HFFc6 (cell line): ENCODE data around the gene GOLIM4. TPM values are rescaled to one million over a fixed set of nuclear protein-coding genes. Genes with fewer than 3 reads are reported as not detected.

ENCODE experiments used
- DNase-seq: peaks from one replicate; pipeline ENCODE4 v3.0.0-alpha.2; 2018
- H3K27ac Mint-ChIP-seq: 2 replicates; pipeline ENCODE4 v1.8.0; 2020; ENCODE audit warnings: mild to moderate bottlenecking, mixed read lengths
- H3K27me3 Mint-ChIP-seq: 2 replicates; pipeline ENCODE4 v1.8.0; 2021; ENCODE audit warnings: mild to moderate bottlenecking, moderate library complexity, mixed read lengths; ENCODE audit not compliant: insufficient read depth
- H3K36me3 Mint-ChIP-seq: 2 replicates; pipeline ENCODE4 v1.8.0; 2021; ENCODE audit warnings: low read depth, mixed read lengths
- H3K4me1 Mint-ChIP-seq: 2 replicates; pipeline ENCODE4 v1.8.0; 2020; ENCODE audit warnings: low read depth, mixed read lengths
- H3K4me3 Mint-ChIP-seq: 2 replicates; pipeline ENCODE4 v1.8.0; 2020; ENCODE audit warnings: mild to moderate bottlenecking, moderate library complexity, mixed read lengths
- H3K9me3 Mint-ChIP-seq: 2 replicates; pipeline ENCODE4 v1.8.0; 2020; ENCODE audit warnings: mild to moderate bottlenecking, mixed read lengths
- total RNA-seq, 6 experiments: library from RNA; stranded (reverse); fragmentation: NEBNext Ultra II Directional; extraction: Animal tissue kit (Norgen Biotek cat#: 25700); gene quantifications; 2 replicates in 1 of 6; 3 replicates in 5 of 6; pipeline ENCODE4 v1.2.3, GENCODE V29; 2021
- TF ChIP-seq, protein P1 (sequence below): fragments of 200-600 bp; sonication (generic); IDR thresholded peaks from 2 replicates; pipeline ENCODE4 v1.5.0; 2021; ENCODE audit warnings: antibody characterized with exemption, mild to moderate bottlenecking

Gene GOLIM4
- total RNA-seq, 6 experiments from 2014 or later = 99.8 to 141 (median 130) TPM

DNA sequence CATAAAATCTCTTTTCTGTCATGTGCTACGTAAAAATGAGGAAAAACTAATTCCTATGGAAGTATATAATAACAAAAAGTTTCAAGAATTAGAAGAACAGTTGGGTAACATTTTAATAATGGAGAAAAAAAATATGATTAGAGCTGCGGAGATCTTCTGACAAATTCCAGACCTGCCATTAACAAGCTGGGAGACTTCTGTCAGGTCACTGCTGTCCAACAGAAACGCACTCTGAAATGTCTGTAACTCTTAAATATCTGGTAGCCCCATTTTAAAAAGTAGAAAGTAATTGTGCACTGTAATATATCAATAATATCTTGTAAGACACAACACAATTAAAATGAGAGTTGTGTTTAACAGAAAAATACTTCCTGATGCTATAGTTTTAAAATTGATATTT, 15.7 kb downstream of the GOLIM4 start:
- peak overlapping the region; percentile 93 for H3K27ac Mint-ChIP-seq
- TF ChIP-seq, protein P1, sequence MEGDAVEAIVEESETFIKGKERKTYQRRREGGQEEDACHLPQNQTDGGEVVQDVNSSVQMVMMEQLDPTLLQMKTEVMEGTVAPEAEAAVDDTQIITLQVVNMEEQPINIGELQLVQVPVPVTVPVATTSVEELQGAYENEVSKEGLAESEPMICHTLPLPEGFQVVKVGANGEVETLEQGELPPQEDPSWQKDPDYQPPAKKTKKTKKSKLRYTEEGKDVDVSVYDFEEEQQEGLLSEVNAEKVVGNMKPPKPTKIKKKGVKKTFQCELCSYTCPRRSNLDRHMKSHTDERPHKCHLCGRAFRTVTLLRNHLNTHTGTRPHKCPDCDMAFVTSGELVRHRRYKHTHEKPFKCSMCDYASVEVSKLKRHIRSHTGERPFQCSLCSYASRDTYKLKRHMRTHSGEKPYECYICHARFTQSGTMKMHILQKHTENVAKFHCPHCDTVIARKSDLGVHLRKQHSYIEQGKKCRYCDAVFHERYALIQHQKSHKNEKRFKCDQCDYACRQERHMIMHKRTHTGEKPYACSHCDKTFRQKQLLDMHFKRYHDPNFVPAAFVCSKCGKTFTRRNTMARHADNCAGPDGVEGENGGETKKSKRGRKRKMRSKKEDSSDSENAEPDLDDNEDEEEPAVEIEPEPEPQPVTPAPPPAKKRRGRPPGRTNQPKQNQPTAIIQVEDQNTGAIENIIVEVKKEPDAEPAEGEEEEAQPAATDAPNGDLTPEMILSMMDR = no peak

DNA sequence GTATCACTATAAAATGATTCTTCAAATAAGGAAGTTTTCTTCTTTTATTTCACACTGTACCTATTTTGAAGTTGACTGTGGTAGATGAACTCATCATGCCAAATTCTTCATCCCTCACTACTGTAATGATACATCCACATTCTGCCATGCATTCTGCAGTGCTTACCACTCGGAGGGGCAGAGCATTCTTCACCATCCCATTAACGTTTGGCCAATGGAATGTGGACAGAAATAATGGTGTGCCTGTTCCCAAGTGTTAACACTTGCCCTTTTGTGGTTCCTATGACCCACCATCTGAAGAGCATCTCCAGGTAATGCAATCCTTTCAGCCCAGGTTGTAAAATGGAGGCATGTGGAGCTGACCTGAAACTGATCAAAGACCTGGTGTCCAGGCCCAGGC, 18.6 kb downstream of the GOLIM4 start:
- peak overlapping the region; percentile 79 for H3K27ac Mint-ChIP-seq
- no peaks in the 10 kb centered on the region for H3K27me3 Mint-ChIP-seq
- TF ChIP-seq, protein P1 = no peak
- H3K9me3 Mint-ChIP-seq = no peaks in the 10 kb centered on the region
- peak overlapping the region; percentile 30 for H3K4me3 Mint-ChIP-seq
- 0 out of 2 replicates have a peak, but pooled peaks cover 17% of the 10 kb centered on the region for H3K36me3 Mint-ChIP-seq
- DNase-seq = peak; percentile 63
- H3K4me1 Mint-ChIP-seq = peaks cover 89% of the 10 kb centered on the region

More for the DNA sequence above, 15.7 kb downstream of the GOLIM4 start:
- Mint-ChIP-seq H3K4me1 (peaks cover 87% of the 10 kb centered on the region), H3K9me3 (no peaks in the 10 kb centered on the region), H3K36me3 (peaks cover 19% of the 10 kb centered on the region), H3K27me3 (no peaks in the 10 kb centered on the region), H3K4me3 (no peak overlapping the region)
- no peak for DNase-seq

DNA sequence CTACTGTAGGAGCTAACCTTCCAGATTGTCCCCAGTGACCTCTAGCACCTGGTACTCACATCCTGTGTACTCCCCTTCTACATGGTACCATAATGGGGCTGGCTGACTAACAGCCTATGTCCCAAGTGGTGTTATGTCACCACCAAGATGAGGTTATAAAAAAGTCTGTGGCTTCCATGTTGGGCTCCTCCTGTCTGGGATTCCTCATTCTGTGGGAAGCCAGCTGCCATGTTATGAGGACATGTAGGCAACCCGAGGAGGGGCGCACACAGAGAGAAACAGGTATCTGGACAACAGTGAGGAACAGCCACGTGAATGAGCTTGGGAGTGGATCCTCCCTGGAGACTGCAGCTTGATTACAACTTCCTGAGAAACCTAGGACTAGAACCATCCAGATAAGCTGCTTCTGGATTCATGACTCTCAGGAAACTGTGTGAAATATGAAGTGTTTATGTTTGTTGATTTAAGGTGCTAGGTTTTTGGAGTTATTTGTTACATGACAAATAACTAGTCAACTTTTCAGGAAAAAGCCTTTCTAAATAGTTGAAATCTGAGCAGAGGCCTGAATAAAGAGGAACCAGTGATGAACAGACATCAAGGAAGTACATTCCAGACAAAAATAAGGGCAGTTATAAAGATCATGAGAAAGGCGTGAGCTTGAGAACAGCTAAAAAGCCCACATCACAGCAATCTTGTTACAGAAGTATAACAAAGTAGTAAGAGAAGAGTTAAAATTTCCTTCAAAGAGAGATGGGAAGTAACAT, 21.7 kb downstream of the GOLIM4 start:
- H3K4me3 Mint-ChIP-seq = no peak overlapping the region
- no peaks in the 10 kb centered on the region for H3K9me3 Mint-ChIP-seq
- TF ChIP-seq, protein P1 = no peak
- DNase-seq = no peak
- peak overlapping the region; percentile 95 for H3K27ac Mint-ChIP-seq
- H3K27me3 Mint-ChIP-seq = no peaks in the 10 kb centered on the region
- H3K36me3 Mint-ChIP-seq = peaks cover 17% of the 10 kb centered on the region; the same call in 1 of the 2 replicates
- H3K4me1 Mint-ChIP-seq = peaks cover 80% of the 10 kb centered on the region

DNA sequence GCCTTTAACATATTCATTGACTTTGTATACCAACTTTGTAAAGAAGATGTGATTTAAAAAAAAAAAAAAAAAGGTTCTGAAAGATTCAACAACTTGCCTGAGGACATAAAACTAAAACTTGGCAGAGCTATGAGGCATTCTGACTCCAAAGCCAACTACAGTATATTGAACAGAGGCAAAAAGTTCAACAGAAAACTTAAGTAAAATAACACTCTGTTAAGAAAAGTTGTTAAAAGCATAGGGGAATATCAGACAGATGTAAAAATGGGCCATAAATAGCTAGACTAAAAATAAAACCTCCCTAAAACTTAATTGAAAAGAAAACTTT, 23.4 kb downstream of the GOLIM4 start:
- peaks cover 17% of the 10 kb centered on the region; the same call in 1 of the 2 replicates for H3K36me3 Mint-ChIP-seq
- H3K4me3 Mint-ChIP-seq = peak overlapping the region; percentile 83
- peak; percentile 39 for DNase-seq
- peak overlapping the region; percentile 95 for H3K27ac Mint-ChIP-seq
- TF ChIP-seq, protein P1 = no peak
- H3K4me1 Mint-ChIP-seq = peaks cover 71% of the 10 kb centered on the region
- no peaks in the 10 kb centered on the region for H3K27me3 Mint-ChIP-seq
- H3K9me3 Mint-ChIP-seq = no peaks in the 10 kb centered on the region

DNA sequence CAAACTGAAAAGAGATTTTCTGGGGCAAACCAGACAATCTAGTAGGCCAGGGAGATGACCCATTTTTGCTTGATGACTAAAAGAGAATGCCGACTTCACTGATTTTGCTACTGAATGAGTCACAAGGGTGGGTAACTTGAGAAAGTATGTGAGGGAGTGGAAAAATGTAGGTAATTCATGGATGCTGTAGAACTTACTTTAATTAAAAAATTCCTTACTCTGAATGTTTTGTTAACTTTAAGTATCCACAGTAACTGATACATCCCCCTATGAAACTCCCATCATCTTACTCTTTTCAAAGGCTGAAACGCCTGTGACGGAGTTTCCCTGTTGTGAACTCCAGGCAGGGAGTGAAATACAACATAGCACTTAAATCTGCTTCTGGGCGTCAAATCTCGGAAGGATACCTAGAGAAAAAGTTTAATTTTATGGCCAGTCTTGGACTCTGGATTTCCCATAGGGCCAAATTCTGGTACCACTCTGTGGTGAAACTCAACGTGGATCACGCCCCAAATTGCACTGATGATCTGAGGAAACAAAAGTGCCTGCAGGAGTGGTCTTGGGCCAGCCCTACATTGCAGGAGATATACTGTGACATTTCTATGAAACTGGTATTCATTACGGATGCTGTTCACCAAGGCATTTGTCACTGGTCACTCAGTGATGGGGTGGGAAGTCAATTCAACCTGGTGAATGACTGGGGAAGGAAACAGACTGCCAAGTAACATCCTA, 24.0 kb downstream of the GOLIM4 start:
- peak overlapping the region; percentile 83 for H3K4me3 Mint-ChIP-seq
- TF ChIP-seq, protein P1 = no peak
- H3K4me1 Mint-ChIP-seq = peaks cover 71% of the 10 kb centered on the region
- peak overlapping the region; percentile 95 for H3K27ac Mint-ChIP-seq
- peak; percentile 96 for DNase-seq
- no peaks in the 10 kb centered on the region for H3K27me3 Mint-ChIP-seq
- H3K36me3 Mint-ChIP-seq = peaks cover 17% of the 10 kb centered on the region; the same call in 1 of the 2 replicates
- no peaks in the 10 kb centered on the region for H3K9me3 Mint-ChIP-seq
